Smooth muscle cell (in vitro differentiated cells): ENCODE data around the gene ADRA1B. TPM values are rescaled to one million over a fixed set of nuclear protein-coding genes. Genes with fewer than 3 reads are reported as not detected.
A peak's percentile ranks its signal among the peaks of the same experiment; 100 is the strongest.
"Not testable (repeated sequence)": the region's sequence is repeated elsewhere in the genome, so short reads cannot be mapped to it uniquely, and the experiment has no call there.

ENCODE experiments used
- DNase-seq: peaks from one replicate; lab custom pipeline; 2025; ENCODE audit not compliant: unreplicated experiment; lab: John Stamatoyannopoulos, UW
- H2AFZ ChIP-seq: fragments of 200-600 bp; sonication (generic); 2 replicates; pipeline ENCODE4 v1.6.0; 2016; ENCODE audit warnings: antibody characterized with exemption, low read depth, mild to moderate bottlenecking
- H3F3A ChIP-seq: fragments of 200-600 bp; sonication (generic); 2 replicates; pipeline ENCODE4 v1.6.0; 2017; ENCODE audit warnings: antibody characterized with exemption, low read depth
- H3K27ac ChIP-seq: fragments of 200-600 bp; sonication (generic); 2 replicates; pipeline ENCODE4 v1.5.1; 2016; ENCODE audit warnings: low read depth, mild to moderate bottlenecking
- H3K27me3 ChIP-seq: fragments of 200-600 bp; sonication (generic); 2 replicates; pipeline ENCODE4 v1.6.1; 2016; ENCODE audit warnings: low read depth, mild to moderate bottlenecking
- H3K36me3 ChIP-seq: fragments of 200-600 bp; sonication (generic); 2 replicates; pipeline ENCODE4 v1.5.1; 2016; ENCODE audit warnings: low read depth
- H3K4me1 ChIP-seq: fragments of 200-600 bp; sonication (generic); 2 replicates; pipeline ENCODE4 v1.5.1; 2016; ENCODE audit warnings: low read depth
- H3K4me2 ChIP-seq: fragments of 200-600 bp; sonication (generic); 2 replicates; pipeline ENCODE4 v1.6.0; 2016; ENCODE audit warnings: mild to moderate bottlenecking
- H3K4me3 ChIP-seq: fragments of 200-600 bp; sonication (generic); 2 replicates; pipeline ENCODE4 v1.5.1; 2016; ENCODE audit warnings: mild to moderate bottlenecking
- H3K79me2 ChIP-seq: fragments of 200-600 bp; sonication (generic); 2 replicates; pipeline ENCODE4 v1.6.0; 2016; ENCODE audit warnings: low read depth, mild to moderate bottlenecking
- H3K9ac ChIP-seq: fragments of 200-600 bp; sonication (generic); 2 replicates; pipeline ENCODE4 v1.6.0; 2016; ENCODE audit warnings: low read depth
- H3K9me3 ChIP-seq: fragments of 200-600 bp; sonication (generic); replicated peaks from 2 replicates; pipeline ENCODE4 v1.5.1; 2016; ENCODE audit warnings: low read depth
- H4K20me1 ChIP-seq: fragments of 200-600 bp; sonication (generic); 2 replicates; pipeline ENCODE4 v1.6.0; 2016; ENCODE audit warnings: low read depth
- WGBS: methylation state at CpG from one replicate; pipeline ENCODE4 v1.1.7; 2016; ENCODE audit warnings: low lambda C conversion rate; 5-methylcytosine and 5-hydroxymethylcytosine counted together
- polyA plus RNA-seq: library from polyadenylated mRNA; unstranded; fragments of >200 nt; fragmentation: Nextera tagmentation; extraction: Ambion mirVana; gene quantifications from 2 replicates; pipeline ENCODE4 v1.2.1, GENCODE V29; 2016
- total RNA-seq: library from RNA; depleted of rRNA; stranded (reverse); fragments of >200 nt; gene quantifications from 2 replicates; pipeline ENCODE4 v1.2.3, GENCODE V29; 2014
- TF ChIP-seq, protein P1 (sequence below): fragments of 200-600 bp; sonication (generic); IDR thresholded peaks from 2 replicates; pipeline ENCODE4 v1.5.1; 2017; ENCODE audit warnings: borderline replicate concordance, mild to moderate bottlenecking, antibody characterized with exemption; ENCODE audit not compliant: insufficient read depth, poor library complexity, severe bottlenecking

Gene ADRA1B
- total and polyA plus RNA-seq, 2 experiments from 2014 or later, result 0.34 to 0.36 TPM

DNA sequence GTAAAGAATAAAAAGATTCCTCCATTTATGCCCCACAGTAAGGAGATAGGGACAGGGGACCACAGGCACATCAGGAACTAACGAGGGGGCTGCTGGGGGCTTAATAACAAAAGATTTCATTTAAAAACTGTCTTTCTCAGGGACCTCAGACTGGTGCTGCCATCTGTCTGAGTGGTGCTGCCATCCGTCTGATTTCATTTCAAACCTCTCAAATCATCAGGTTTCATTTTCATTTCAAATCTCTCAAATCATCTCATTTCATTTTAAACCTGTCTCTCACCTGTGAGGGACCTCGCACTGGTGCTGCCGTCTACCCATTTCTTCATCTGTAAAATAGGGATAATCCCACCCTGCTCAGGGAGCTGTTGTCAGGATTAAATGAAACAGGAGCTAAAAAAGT, 45.9 kb downstream of the ADRA1B start:
- Histone ChIP-seq H3K36me3 (no peaks in the 10 kb centered on the region), H3K4me3 (no peak overlapping the region), H3K79me2 (no peaks in the 10 kb centered on the region), H3F3A (no peaks in the 10 kb centered on the region), H2AFZ (no peak overlapping the region), H3K27ac (no peak overlapping the region), H3K4me2 (no peak overlapping the region), H3K4me1 (no peaks in the 10 kb centered on the region), H3K9ac (no peak overlapping the region), H3K27me3 (peaks cover 7% of the 10 kb centered on the region), H4K20me1 (no peaks in the 10 kb centered on the region), H3K9me3 (no peaks in the 10 kb centered on the region)
- WGBS, result 88% methylated on average over 4 of the region's 4 CpGs
- no peak for DNase-seq
- TF ChIP-seq, protein P1, sequence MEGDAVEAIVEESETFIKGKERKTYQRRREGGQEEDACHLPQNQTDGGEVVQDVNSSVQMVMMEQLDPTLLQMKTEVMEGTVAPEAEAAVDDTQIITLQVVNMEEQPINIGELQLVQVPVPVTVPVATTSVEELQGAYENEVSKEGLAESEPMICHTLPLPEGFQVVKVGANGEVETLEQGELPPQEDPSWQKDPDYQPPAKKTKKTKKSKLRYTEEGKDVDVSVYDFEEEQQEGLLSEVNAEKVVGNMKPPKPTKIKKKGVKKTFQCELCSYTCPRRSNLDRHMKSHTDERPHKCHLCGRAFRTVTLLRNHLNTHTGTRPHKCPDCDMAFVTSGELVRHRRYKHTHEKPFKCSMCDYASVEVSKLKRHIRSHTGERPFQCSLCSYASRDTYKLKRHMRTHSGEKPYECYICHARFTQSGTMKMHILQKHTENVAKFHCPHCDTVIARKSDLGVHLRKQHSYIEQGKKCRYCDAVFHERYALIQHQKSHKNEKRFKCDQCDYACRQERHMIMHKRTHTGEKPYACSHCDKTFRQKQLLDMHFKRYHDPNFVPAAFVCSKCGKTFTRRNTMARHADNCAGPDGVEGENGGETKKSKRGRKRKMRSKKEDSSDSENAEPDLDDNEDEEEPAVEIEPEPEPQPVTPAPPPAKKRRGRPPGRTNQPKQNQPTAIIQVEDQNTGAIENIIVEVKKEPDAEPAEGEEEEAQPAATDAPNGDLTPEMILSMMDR, result no peak

DNA sequence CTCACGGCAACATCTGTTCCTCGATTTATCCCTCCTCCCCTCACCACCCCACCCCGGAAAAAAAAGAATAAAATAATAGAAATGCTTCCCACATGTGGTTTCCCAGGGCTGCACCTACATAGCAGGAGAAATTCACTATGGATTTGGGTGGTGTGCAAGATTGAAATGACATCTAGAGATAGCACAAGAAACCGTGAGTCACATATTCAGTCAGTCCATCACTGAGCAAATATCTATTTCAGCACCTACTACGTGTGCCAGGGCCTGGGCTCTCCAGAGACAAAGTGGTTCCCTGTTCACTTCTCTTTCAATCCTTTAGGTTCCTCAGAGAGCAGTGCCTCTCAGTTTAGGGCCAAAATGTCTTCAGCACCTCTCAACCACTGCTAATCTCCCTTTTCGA, 47.7 kb downstream of the ADRA1B start:
- TF ChIP-seq, protein P1, result no peak
- WGBS, result 91% methylated on average over 6 of the region's 6 CpGs
- DNase-seq, result no peak

DNA sequence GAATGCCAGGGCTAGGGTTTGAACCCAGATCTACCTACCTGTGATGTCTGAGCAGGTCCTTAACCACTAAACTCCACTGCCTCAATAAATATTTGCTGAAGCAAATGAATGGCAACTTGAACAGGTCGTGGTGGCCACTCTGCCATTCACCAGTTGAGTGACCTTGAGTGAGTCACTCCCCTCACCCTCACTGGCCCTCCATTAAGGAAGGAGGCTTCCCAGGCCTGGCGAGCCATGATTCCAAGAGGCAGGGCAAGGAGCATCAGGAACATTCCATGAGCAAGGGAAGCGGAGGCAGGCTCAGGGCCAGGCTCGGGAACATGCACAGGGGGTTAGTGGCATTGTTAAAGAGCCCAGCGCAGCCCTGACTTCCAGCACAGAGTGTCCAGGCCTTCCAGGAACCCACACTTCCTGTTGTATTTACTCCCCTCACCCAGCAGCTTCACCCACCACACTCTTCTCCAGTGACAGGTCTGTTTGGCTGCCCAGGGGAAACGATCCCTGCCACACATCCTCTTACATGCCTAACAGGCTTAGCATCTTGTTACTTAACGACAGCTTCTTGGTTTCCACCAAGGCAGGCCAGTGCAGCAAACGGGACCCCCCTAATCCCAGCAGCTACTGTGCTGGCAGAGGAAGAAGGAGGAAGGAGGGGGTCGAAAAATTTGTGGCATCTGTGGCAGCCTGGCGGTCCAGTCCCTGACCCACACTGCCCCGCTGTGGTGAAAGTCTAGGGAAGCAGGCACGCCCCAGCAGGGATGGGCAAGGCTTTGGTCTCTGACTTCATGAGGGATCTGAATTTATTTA, 49.0 kb downstream of the ADRA1B start:
- Histone ChIP-seq H3K4me2 (no peak overlapping the region), H3K79me2 (no peaks in the 10 kb centered on the region), H4K20me1 (no peaks in the 10 kb centered on the region), H3F3A (no peaks in the 10 kb centered on the region), H3K4me1 (no peaks in the 10 kb centered on the region), H3K36me3 (no peaks in the 10 kb centered on the region), H3K27me3 (peaks cover 24% of the 10 kb centered on the region), H2AFZ (no peak overlapping the region), H3K9me3 (no peaks in the 10 kb centered on the region), H3K4me3 (no peak overlapping the region), H3K9ac (no peak overlapping the region), H3K27ac (no peak overlapping the region)
- DNase-seq, result peak; percentile 10
- 45% methylated on average over 12 of the region's 12 CpGs for WGBS
- TF ChIP-seq, protein P1, result peak; percentile 68

More for the DNA sequence above, 47.7 kb downstream of the ADRA1B start:
- Histone ChIP-seq H3K4me1 (no peaks in the 10 kb centered on the region), H3K27me3 (peaks cover 13% of the 10 kb centered on the region), H3K4me3 (no peak overlapping the region), H4K20me1 (no peaks in the 10 kb centered on the region), H3K36me3 (no peaks in the 10 kb centered on the region), H3K79me2 (no peaks in the 10 kb centered on the region), H3K9me3 (no peaks in the 10 kb centered on the region), H2AFZ (no peak overlapping the region), H3K9ac (no peak overlapping the region), H3K4me2 (no peak overlapping the region), H3F3A (no peaks in the 10 kb centered on the region), H3K27ac (no peak overlapping the region)

DNA sequence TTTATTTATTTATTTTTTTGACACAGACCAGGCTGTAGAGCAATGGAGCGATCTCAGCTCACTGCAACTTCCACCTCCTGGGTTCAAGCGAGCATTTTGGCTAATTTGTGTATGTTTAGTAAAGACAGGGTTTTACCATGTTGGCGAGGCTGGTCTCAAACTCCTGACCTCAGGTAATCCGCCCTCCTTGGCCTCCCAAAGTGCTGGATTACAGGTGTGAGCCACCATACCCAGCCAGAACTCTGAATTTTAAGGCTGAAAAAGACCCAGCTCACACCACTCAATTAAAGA, 49.5 kb downstream of the ADRA1B start:
- H3K27ac ChIP-seq, H4K20me1 ChIP-seq, DNase-seq, H3K9me3 ChIP-seq, H3F3A ChIP-seq, H3K4me2 ChIP-seq, H3K79me2 ChIP-seq, H3K36me3 ChIP-seq, H3K9ac ChIP-seq, H3K4me3 ChIP-seq, H2AFZ ChIP-seq, H3K4me1 ChIP-seq: not testable (repeated sequence)
- H3K27me3 ChIP-seq, result peaks cover 29% of the 10 kb centered on the region
- 58% methylated on average over 4 of the region's 4 CpGs for WGBS
